ENCODE results near the gene DAAM2.

DAAM2 gene

GRCh38 chr6:39834278-39834677 is 42.1 kb downstream of the DAAM2 start:
- H2AFZ ChIP-seq (ENCODE audit: low read length), result no peak overlapping the region
- no peaks in the 10 kb centered on the region for H3K79me1 ChIP-seq (ENCODE audit: low read depth, low read length)
- no peak overlapping the region for H3K14ac ChIP-seq (ENCODE audit: low read length)
- H3K23ac ChIP-seq (ENCODE audit: low read depth, low read length, poor library complexity), result no peak overlapping the region
- peak overlapping the region; percentile 47 for H2BK5ac ChIP-seq (ENCODE audit: low read length)
- no peak overlapping the region for H3K4me2 ChIP-seq (ENCODE audit: insufficient read depth, low read length, poor library complexity, severe bottlenecking)
- no peaks in the 10 kb centered on the region for H3K27me3 ChIP-seq (ENCODE audit: control insufficient read depth in 3 of 3, insufficient read depth in 3 of 3, low read depth in 1 of 3, low read length in 3 of 3)
- H2BK12ac ChIP-seq (ENCODE audit: low read length), result no peak overlapping the region
- H2AK5ac ChIP-seq (ENCODE audit: low read depth, low read length), result no peak overlapping the region
- no peak overlapping the region for H4K91ac ChIP-seq (ENCODE audit: low read depth, low read length, poor library complexity)
- H3K4ac ChIP-seq (ENCODE audit: low read length), result no peak overlapping the region
- H3K4me1 ChIP-seq (ENCODE audit: control insufficient read depth in 2 of 2, insufficient read depth in 1 of 2, low read depth in 1 of 2, low read length in 2 of 2), result peaks cover 0 to 2% of the 10 kb centered on the region in 2 donors
- no peak overlapping the region for H2BK15ac ChIP-seq (ENCODE audit: low read length)
- H3K9me3 ChIP-seq (replicated peaks in 1 of 2; ENCODE audit: control insufficient read depth in 2 of 2, insufficient read depth in 1 of 2, low read depth in 1 of 2, low read length in 2 of 2), result no peaks in the 10 kb centered on the region
- H4K8ac ChIP-seq (ENCODE audit: low read depth, low read length), result no peak overlapping the region
- no peak for DNase-seq (ENCODE audit: low spot score)
- no peaks in the 10 kb centered on the region for H3K36me3 ChIP-seq (replicated peaks in 1 of 2; ENCODE audit: control insufficient read depth in 2 of 2, insufficient read depth in 2 of 2, low read length in 2 of 2)
- no peak overlapping the region for H3K18ac ChIP-seq (ENCODE audit: low read length)
- no peak overlapping the region for H3K27ac ChIP-seq (replicated peaks; ENCODE audit: low read length)
- no CpG with 5 or more reads among the region's 4 CpGs for WGBS, 2 donors (ENCODE audit: extremely low coverage in 2 of 2, insufficient read length in 2 of 2, insufficient replicate concordance in 1 of 2)
- no peak overlapping the region for H3K9ac ChIP-seq (ENCODE audit: low read depth, low read length, poor library complexity)
- H3K4me3 ChIP-seq (ENCODE audit: low read length in 2 of 2), result no peak overlapping the region
- no peak overlapping the region for H2BK120ac ChIP-seq (ENCODE audit: low read depth, low read length)

- Histone ChIP-seq H3K27ac (replicated peaks; ENCODE audit: low read length) (no peak overlapping the region), H3K9ac (ENCODE audit: low read depth, low read length, poor library complexity) (no peak overlapping the region), H4K8ac (ENCODE audit: low read depth, low read length) (no peak overlapping the region), H3K4me2 (ENCODE audit: insufficient read depth, low read length, poor library complexity, severe bottlenecking) (no peak overlapping the region), H4K91ac (ENCODE audit: low read depth, low read length, poor library complexity) (no peak overlapping the region), H2BK120ac (ENCODE audit: low read depth, low read length) (no peak overlapping the region), H3K36me3 (replicated peaks in 1 of 2; ENCODE audit: control insufficient read depth in 2 of 2, insufficient read depth in 2 of 2, low read length in 2 of 2) (no peaks in the 10 kb centered on the region), H2BK5ac (ENCODE audit: low read length) (peak overlapping the region; percentile 47), H2BK15ac (ENCODE audit: low read length) (no peak overlapping the region), H3K9me3 (replicated peaks in 1 of 2; ENCODE audit: control insufficient read depth in 2 of 2, insufficient read depth in 1 of 2, low read depth in 1 of 2, low read length in 2 of 2) (no peaks in the 10 kb centered on the region), H3K4ac (ENCODE audit: low read length) (no peak overlapping the region), H2BK12ac (ENCODE audit: low read length) (no peak overlapping the region), H3K27me3 (ENCODE audit: control insufficient read depth in 3 of 3, insufficient read depth in 3 of 3, low read depth in 1 of 3, low read length in 3 of 3) (no peaks in the 10 kb centered on the region), H3K79me1 (ENCODE audit: low read depth, low read length) (no peaks in the 10 kb centered on the region), H3K18ac (ENCODE audit: low read length) (no peak overlapping the region), H3K4me1 (ENCODE audit: control insufficient read depth in 2 of 2, insufficient read depth in 1 of 2, low read depth in 1 of 2, low read length in 2 of 2) (peaks cover 0 to 4% of the 10 kb centered on the region in 2 donors), H3K14ac (ENCODE audit: low read length) (no peak overlapping the region), H3K4me3 (ENCODE audit: low read length in 2 of 2) (no peak overlapping the region), H2AK5ac (ENCODE audit: low read depth, low read length) (no peak overlapping the region), H2AFZ (ENCODE audit: low read length) (no peak overlapping the region), H3K23ac (ENCODE audit: low read depth, low read length, poor library complexity) (no peak overlapping the region)
- no peak for DNase-seq (ENCODE audit: low spot score)
- WGBS, 2 donors (ENCODE audit: extremely low coverage in 2 of 2, insufficient read length in 2 of 2, insufficient replicate concordance in 1 of 2), result no CpG with 5 or more reads among the region's 5 CpGs
Measured at GRCh38 chr6:39834866-39835265, 42.7 kb downstream of the DAAM2 start.

- DNase-seq (ENCODE audit: low spot score), result no peak
- H3K4me3 ChIP-seq (ENCODE audit: low read length in 2 of 2), result no peak overlapping the region
- H3K18ac ChIP-seq (ENCODE audit: low read length), result no peak overlapping the region
- H3K14ac ChIP-seq (ENCODE audit: low read length), result no peak overlapping the region
- H3K4me2 ChIP-seq (ENCODE audit: insufficient read depth, low read length, poor library complexity, severe bottlenecking), result no peak overlapping the region
- H4K8ac ChIP-seq (ENCODE audit: low read depth, low read length), result no peak overlapping the region
- no peak overlapping the region for H3K23ac ChIP-seq (ENCODE audit: low read depth, low read length, poor library complexity)
- no peaks in the 10 kb centered on the region for H3K79me1 ChIP-seq (ENCODE audit: low read depth, low read length)
- H2AK5ac ChIP-seq (ENCODE audit: low read depth, low read length), result no peak overlapping the region
- H2BK5ac ChIP-seq (ENCODE audit: low read length), result no peak overlapping the region
- no peak overlapping the region for H4K91ac ChIP-seq (ENCODE audit: low read depth, low read length, poor library complexity)
- H3K9ac ChIP-seq (ENCODE audit: low read depth, low read length, poor library complexity), result no peak overlapping the region
- no peaks in the 10 kb centered on the region for H3K27me3 ChIP-seq (ENCODE audit: control insufficient read depth in 3 of 3, insufficient read depth in 3 of 3, low read depth in 1 of 3, low read length in 3 of 3)
- H2BK120ac ChIP-seq (ENCODE audit: low read depth, low read length), result no peak overlapping the region
- no peaks in the 10 kb centered on the region for H3K36me3 ChIP-seq (replicated peaks in 1 of 2; ENCODE audit: control insufficient read depth in 2 of 2, insufficient read depth in 2 of 2, low read length in 2 of 2)
- WGBS, 2 donors (ENCODE audit: extremely low coverage in 2 of 2, insufficient read length in 2 of 2, insufficient replicate concordance in 1 of 2), result no CpG with 5 or more reads among the region's 2 CpGs
- H2BK15ac ChIP-seq (ENCODE audit: low read length), result no peak overlapping the region
- H3K27ac ChIP-seq (replicated peaks; ENCODE audit: low read length), result no peak overlapping the region
- no peak overlapping the region for H3K4ac ChIP-seq (ENCODE audit: low read length)
- no peaks in the 10 kb centered on the region for H3K9me3 ChIP-seq (replicated peaks in 1 of 2; ENCODE audit: control insufficient read depth in 2 of 2, insufficient read depth in 1 of 2, low read depth in 1 of 2, low read length in 2 of 2)
- no peak overlapping the region for H2BK12ac ChIP-seq (ENCODE audit: low read length)
- H2AFZ ChIP-seq (ENCODE audit: low read length), result no peak overlapping the region
- H3K4me1 ChIP-seq (ENCODE audit: control insufficient read depth in 2 of 2, insufficient read depth in 1 of 2, low read depth in 1 of 2, low read length in 2 of 2), result peaks cover 0 to 3% of the 10 kb centered on the region in 2 donors
Measured at GRCh38 chr6:39835821-39836295, 43.7 kb downstream of the DAAM2 start.

- no peak overlapping the region for H2BK12ac ChIP-seq (ENCODE audit: low read length)
- no peak overlapping the region for H2AK5ac ChIP-seq (ENCODE audit: low read depth, low read length)
Measured at GRCh38 chr6:39836606-39837005, 44.4 kb downstream of the DAAM2 start.

More at GRCh38 chr6:39836606-39837005, 44.4 kb downstream of the DAAM2 start:
- Histone ChIP-seq H2BK15ac (ENCODE audit: low read length) (no peak overlapping the region), H3K9me3 (replicated peaks in 1 of 2; ENCODE audit: control insufficient read depth in 2 of 2, insufficient read depth in 1 of 2, low read depth in 1 of 2, low read length in 2 of 2) (no peaks in the 10 kb centered on the region), H3K9ac (ENCODE audit: low read depth, low read length, poor library complexity) (no peak overlapping the region), H3K23ac (ENCODE audit: low read depth, low read length, poor library complexity) (no peak overlapping the region), H4K8ac (ENCODE audit: low read depth, low read length) (no peak overlapping the region), H3K79me1 (ENCODE audit: low read depth, low read length) (no peaks in the 10 kb centered on the region), H3K4me1 (ENCODE audit: control insufficient read depth in 2 of 2, insufficient read depth in 1 of 2, low read depth in 1 of 2, low read length in 2 of 2) (peaks cover 0 to 5% of the 10 kb centered on the region in 2 donors), H2BK5ac (ENCODE audit: low read length) (no peak overlapping the region), H3K14ac (ENCODE audit: low read length) (no peak overlapping the region), H3K4me3 (ENCODE audit: low read length in 2 of 2) (no peak overlapping the region), H3K27ac (replicated peaks; ENCODE audit: low read length) (no peak overlapping the region), H3K4ac (ENCODE audit: low read length) (no peak overlapping the region), H2AFZ (ENCODE audit: low read length) (no peak overlapping the region), H3K27me3 (ENCODE audit: control insufficient read depth in 3 of 3, insufficient read depth in 3 of 3, low read depth in 1 of 3, low read length in 3 of 3) (no peaks in the 10 kb centered on the region), H3K18ac (ENCODE audit: low read length) (no peak overlapping the region), H4K91ac (ENCODE audit: low read depth, low read length, poor library complexity) (no peak overlapping the region), H3K36me3 (replicated peaks in 1 of 2; ENCODE audit: control insufficient read depth in 2 of 2, insufficient read depth in 2 of 2, low read length in 2 of 2) (no peaks in the 10 kb centered on the region), H2BK120ac (ENCODE audit: low read depth, low read length) (no peak overlapping the region), H3K4me2 (ENCODE audit: insufficient read depth, low read length, poor library complexity, severe bottlenecking) (no peak overlapping the region)
- no peak for DNase-seq (ENCODE audit: low spot score)
- no CpG with 5 or more reads among the region's 4 CpGs for WGBS, 2 donors (ENCODE audit: extremely low coverage in 2 of 2, insufficient read length in 2 of 2, insufficient replicate concordance in 1 of 2)

Data from neuronal stem cell (in vitro differentiated cells).